NOMO-1 (cell line): ENCODE data around the gene LYZL6.
"Not testable (repeated sequence)": the region's sequence is repeated elsewhere in the genome, so short reads cannot be mapped to it uniquely, and the experiment has no call there.

Experiments used
- DNase-seq, 2 experiments: peaks; one replicate each; lab custom pipeline; 2025; ENCODE audit not compliant: unreplicated experiment in 2 of 2; lab: John Stamatoyannopoulos, UW

The LYZL6 gene

DNA sequence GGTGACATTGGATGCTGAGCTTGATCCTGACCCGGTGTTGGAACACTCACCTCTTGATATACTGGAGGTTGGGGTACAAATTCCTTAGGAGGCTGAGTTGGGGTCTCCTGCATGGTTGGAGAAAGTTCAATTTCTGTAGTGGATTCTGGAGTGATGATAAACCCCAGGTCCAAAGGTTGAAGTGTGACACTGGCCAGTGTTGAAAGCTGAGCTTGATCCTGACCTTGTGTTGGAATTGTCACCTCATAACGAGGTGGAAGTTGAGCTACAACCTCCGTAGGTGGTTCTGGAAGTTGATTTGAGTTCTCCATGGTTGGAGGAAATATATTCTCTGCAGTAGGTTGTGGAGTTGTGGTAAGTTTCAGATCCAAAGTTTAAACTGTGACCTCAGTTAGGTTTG lies 34.1 kb downstream of the LYZL6 start:
- no peak for DNase-seq

DNA sequence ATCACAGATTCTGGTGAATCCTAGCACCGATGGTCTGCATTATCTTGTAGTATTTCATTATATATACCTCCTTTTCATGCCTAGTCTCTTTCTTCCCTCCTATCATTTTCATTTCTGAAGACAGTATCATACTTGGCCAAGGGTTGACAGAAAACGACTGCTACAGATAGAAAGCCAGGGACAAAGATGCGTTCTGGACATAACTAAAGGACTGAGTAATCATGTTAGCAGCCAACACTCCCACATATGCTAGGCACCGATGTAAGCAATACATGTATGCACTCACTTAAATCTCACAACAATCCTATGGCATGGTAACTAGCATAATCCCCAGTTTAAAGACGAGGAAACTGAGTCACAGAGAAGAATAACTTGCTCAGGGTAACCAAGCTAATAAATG lies 35.8 kb downstream of the LYZL6 start:
- DNase-seq: no peak

DNA sequence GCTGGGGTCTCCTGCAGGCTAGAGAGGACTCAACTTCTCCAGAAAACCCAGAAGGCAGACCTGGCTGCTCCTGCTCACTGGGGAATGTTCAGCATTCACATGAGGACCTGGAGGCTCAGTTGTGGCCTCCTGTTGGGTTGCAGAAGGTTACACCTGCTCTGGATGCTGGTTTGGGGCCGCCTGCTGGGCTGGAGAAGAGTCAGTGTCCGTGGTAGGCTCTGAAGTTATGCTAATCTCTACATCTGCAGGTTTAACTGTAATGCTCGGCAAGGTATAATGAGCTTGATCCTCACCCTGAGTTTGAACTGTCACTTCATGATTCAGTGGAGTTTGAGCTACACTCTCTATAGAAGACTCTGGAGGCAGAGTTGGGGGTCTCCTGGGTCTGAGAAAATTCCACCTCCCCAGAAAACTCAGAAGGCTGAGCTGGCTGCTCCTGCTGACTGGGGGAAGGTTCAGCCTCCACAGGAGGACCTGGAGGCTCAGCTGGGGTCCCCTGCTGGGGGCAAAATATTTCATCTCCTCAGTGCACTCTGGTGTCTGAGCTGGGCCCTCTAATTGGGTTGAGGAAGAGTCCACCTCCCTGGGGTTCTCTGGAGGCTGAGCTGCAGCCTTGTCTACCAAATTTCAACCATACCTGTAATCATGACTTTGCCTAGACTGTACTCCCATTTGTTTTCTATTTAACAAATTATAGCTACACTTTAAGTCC lies 36.4 kb downstream of the LYZL6 start:
- DNase-seq: no peak

DNA sequence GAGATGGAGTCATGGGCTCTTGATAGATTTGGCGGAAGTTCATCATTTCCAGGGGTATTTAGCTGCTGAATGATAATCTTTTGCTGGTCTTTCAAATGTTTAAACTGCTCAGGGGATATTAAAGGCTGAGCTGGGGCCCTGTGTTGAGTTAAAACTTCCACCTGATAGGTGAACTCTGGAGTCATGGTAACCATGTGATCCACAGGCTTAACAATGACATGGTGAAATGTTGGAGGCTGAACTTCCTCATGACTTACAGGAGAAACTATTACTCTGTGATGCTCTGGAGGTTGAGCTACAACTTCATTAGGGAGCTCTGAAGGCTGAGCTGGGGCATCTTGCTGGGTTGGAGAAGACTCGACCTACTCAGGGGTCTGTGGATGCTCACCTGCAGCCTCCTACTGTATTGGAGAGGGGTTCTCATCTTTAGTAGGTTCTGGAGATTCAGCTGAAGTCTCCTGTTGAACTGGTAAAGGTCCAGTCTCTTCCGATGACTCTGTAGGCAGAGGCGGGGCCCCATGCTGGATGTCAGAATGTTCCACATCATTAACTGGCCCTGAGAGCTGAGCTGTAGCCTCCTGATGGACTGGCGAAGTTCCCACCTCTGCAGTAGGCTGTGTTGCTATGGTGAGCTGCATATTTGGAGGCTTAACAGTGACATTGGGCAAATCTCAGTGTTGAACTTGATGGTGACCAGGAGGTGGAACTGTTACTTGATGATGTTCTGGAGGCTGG lies 37.2 kb downstream of the LYZL6 start:
- no peak for DNase-seq

- DNase-seq: no peak
Measured at GRCh38 chr17:35903451-35903850, 40.1 kb downstream of the LYZL6 start.

- DNase-seq: no peak
Measured at GRCh38 chr17:35901631-35902175, 41.8 kb downstream of the LYZL6 start.

DNA sequence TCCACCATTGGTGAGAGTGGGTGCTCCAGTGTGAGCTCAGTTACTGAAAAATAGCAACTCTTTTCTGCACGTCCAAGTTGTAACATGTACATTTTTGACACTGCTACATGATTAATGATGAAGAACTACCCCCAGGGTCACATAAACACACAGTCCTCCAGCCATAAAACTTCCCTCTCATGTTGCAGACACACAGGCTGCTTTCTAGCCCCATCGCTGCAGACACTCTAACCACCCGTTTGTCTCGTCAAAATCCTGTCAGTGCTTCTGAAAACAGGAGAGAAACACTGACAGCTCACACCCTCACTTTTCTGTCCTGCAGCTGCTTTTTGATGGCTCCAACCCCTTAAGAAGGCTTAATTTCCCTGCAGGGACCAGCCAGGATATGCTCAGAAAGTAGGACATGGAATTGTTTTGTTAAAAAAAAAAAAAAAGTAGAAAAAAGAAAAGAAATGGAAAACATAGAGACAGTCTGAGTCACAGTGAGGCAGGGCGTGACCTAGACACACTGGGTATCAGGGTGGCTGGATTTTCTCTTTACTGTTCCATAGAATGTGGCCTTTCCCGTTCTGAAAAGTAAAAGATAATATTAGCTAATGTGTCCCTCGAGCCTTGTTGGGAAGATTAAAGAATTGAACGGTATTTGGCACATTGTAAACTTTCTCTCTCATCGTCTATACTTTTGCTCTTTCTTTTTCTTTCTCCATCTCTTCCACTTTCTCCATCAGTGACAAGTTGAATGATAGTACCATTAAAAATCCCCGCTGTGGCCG lies 42.6 kb downstream of the LYZL6 start:
- peak in 1 of 2 experiments; percentile 53 for DNase-seq

DNA sequence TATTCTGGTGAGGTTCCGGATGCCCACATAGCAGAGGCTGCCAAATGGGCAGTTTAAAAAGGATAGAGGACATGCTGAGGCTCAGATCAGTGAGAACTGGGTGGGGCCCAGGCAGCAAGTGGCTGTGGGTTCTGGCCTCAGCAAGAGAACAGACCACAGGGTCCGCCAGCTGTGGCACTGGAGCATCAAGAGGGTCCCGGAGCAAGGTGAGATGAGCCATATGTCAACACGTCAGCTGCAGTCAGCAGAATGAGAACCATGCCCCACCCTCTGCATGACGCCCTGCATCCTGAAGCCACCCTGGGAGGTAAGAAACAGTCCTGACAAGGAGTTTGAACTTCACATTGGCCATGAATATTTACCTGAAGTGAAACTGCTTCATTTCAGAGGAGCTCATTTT lies 43.2 kb downstream of the LYZL6 start:
- DNase-seq: no peak

- peak; percentile 58 to 68 for DNase-seq
Measured at GRCh38 chr17:35898283-35899070, 45.0 kb downstream of the LYZL6 start.

GRCh38 chr17:35897772-35898171 lies 45.7 kb downstream of the LYZL6 start:
- DNase-seq: not testable (repeated sequence)

- DNase-seq: peak; percentile 47 to 79
Measured at GRCh38 chr17:35895636-35896587, 47.6 kb downstream of the LYZL6 start.

DNA sequence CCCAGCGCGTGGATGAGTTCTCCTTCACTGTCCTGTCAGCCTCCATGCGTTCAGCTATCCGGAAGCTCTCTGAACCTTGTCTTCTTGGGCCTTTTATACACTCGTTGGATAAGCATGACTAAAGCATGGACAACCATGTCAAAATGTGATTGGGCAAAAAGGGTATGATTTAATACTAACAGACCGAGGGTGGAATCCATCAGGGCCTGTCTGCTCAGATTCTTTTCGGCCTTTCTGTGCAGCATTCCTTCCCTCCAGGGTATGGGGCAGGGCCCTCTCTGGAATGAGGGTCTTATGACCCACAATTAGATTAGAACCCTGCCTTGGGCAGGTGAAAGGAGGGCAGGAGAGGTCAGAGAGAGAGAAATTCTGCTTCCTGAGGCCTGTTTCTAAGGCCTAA lies 49.3 kb downstream of the LYZL6 start:
- no peak for DNase-seq

- DNase-seq: no peak
Measured at GRCh38 chr17:35893751-35894150, 49.8 kb downstream of the LYZL6 start.

DNA sequence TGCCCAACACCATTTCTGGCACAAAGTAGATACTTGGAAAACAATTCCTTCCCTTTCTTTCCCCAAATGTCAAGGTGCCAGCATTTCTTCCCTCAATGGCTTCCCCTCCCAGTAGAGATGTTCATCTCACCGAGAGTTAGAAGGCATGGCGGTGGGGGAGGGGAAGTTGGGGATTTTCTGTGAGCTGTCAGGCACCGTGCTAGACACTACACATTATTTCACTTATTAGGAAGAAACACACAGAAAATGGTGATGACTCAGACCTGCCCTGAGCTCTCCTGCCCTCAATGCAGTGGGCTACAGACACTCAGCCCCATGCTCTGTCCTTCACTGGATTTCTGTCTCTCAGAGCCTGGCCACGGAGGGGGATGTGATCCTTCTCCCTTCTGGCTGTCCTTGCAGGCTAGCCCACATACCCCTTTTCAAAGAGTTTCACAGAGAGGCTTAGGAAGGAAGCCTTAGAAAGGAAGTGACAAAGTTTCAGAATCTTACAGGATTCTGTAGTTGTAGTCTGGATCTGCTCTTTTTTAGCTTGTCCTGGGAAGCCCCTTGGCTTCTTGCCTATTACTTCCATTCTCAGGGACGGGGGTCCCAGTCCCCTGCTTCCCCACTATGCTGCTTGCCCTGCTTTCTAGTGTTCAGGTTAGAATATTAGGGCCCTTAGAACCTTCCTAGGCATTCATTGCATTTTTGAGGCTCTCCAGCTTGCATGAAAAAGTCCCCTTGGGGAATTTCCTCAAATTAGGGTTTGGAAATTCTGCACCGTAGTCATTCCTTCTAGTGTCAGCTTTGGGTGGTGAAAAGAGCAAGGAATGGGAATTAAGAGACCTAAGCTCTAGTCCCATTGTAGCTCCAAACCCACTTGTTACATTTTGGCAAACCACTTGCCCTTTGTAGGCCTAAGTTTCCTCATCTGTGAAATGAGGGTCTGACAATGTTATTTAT lies 51.1 kb downstream of the LYZL6 start:
- peak in 1 of 2 experiments; percentile 14 for DNase-seq

GRCh38 chr17:35891269-35891668 lies 52.2 kb downstream of the LYZL6 start:
- DNase-seq: no peak

- DNase-seq: no peak
Measured at GRCh38 chr17:35890774-35891155, 52.7 kb downstream of the LYZL6 start.

GRCh38 chr17:35889818-35890773 lies 53.4 kb downstream of the LYZL6 start:
- DNase-seq: no peak
